SKM-1 treated with dmso at 0.1 percent for 144 hours (cell line): Measurements from ENCODE around the gene ARFIP2.
"Not testable (repeated sequence)": the region's sequence is repeated elsewhere in the genome, so short reads cannot be mapped to it uniquely, and the experiment has no call there.

Source experiments
- DNase-seq: peaks from one replicate; lab custom pipeline; 2025; ENCODE audit not compliant: unreplicated experiment; lab: John Stamatoyannopoulos, UW

Gene ARFIP2

GRCh38 chr11:6481012-6481923, at the start of gene ARFIP2, which contains the start of gene TIMM10B:
ARFIP2 (minus strand) TSS chr11:6481331; CDS start chr11:6480421, 910 bp downstream.
TIMM10B (plus strand) TSS chr11:6481501; CDS start chr11:6481517, 16 bp downstream.
- peak; percentile 99 for DNase-seq

- DNase-seq, result no peak
Observed at GRCh38 chr11:6530848-6531247, 49.7 kb upstream of the ARFIP2 start.

GRCh38 chr11:6529266-6529665, 48.1 kb upstream of the ARFIP2 start:
- DNase-seq, result no peak

GRCh38 chr11:6526411-6527135, 45.4 kb upstream of the ARFIP2 start:
- no peak for DNase-seq

GRCh38 chr11:6523253-6523652, 42.1 kb upstream of the ARFIP2 start:
- no peak for DNase-seq

- not testable (repeated sequence) for DNase-seq
Observed at GRCh38 chr11:6521946-6522345, 40.8 kb upstream of the ARFIP2 start.

- no peak for DNase-seq
Observed at GRCh38 chr11:6520265-6520664, 39.1 kb upstream of the ARFIP2 start.

GRCh38 chr11:6516865-6517264, 35.7 kb upstream of the ARFIP2 start:
- DNase-seq, result no peak

GRCh38 chr11:6505577-6506240, 24.6 kb upstream of the ARFIP2 start:
- peak; percentile 15 for DNase-seq

GRCh38 chr11:6504166-6504565, 23.0 kb upstream of the ARFIP2 start:
- no peak for DNase-seq

GRCh38 chr11:6502382-6502781, 21.3 kb upstream of the ARFIP2 start:
- no peak for DNase-seq

- DNase-seq, result no peak
Observed at GRCh38 chr11:6498544-6498943, 17.4 kb upstream of the ARFIP2 start.

GRCh38 chr11:6498121-6498520, 17.0 kb upstream of the ARFIP2 start:
- no peak for DNase-seq

GRCh38 chr11:6497069-6497839, 16.1 kb upstream of the ARFIP2 start, which contains the start of gene DNHD1:
DNHD1 (plus strand) TSS chr11:6497280; CDS start chr11:6498216, 936 bp downstream.
- DNase-seq, result no peak

- no peak for DNase-seq
Observed at GRCh38 chr11:6489306-6489705, 8.2 kb upstream of the ARFIP2 start.

GRCh38 chr11:6488821-6489220, 7.7 kb upstream of the ARFIP2 start:
- DNase-seq, result no peak

GRCh38 chr11:6488342-6488741, 7.2 kb upstream of the ARFIP2 start:
- no peak for DNase-seq

- no peak for DNase-seq
Observed at GRCh38 chr11:6486938-6487337, 5.8 kb upstream of the ARFIP2 start.

GRCh38 chr11:6486256-6486655, 5.1 kb upstream of the ARFIP2 start:
- DNase-seq, result no peak

GRCh38 chr11:6485661-6486060, 4.5 kb upstream of the ARFIP2 start:
- DNase-seq, result no peak

GRCh38 chr11:6483015-6483414, 1.9 kb upstream of the ARFIP2 start:
- no peak for DNase-seq
